Gastroesophageal sphincter (tissue), 4 donors: ENCODE measurements around the gene OR7C2. TPM values are rescaled to one million over a fixed set of nuclear protein-coding genes. Genes with fewer than 3 reads are reported as not detected.
"Not testable (repeated sequence)": the region's sequence is repeated elsewhere in the genome, so short reads cannot be mapped to it uniquely, and the experiment has no call there.

Experiments used
- ATAC-seq: fragments of 150-250 bp; one replicate; pipeline ENCODE4 v1.9.1; 2016; ENCODE audit warnings: mild to moderate bottlenecking, moderate library complexity
- H3K27ac ChIP-seq, 4 donors: fragments of 200-600 bp; sonication (generic) in 3 of 4; 1 replicate in 3 of 4; 2 replicates in 1 of 4; pipeline ENCODE4 v1.5.1; 2016 to 2019
- H3K27me3 ChIP-seq: fragments of 200-600 bp; sonication (generic); one replicate; pipeline ENCODE4 v1.5.1; 2019
- H3K36me3 ChIP-seq, 2 donors: fragments of 200-600 bp; sonication (generic); one replicate each; pipeline ENCODE4 v1.5.1; 2019; ENCODE audit warnings: control low read depth in 1 of 2
- H3K4me1 ChIP-seq, 3 donors: fragments of 200-600 bp; sonication (generic); 1 replicate in 2 of 3; 2 replicates in 1 of 3; pipeline ENCODE4 v1.5.1; 2016 to 2019; ENCODE audit warnings: control low read depth in 2 of 3
- H3K4me3 ChIP-seq, 2 donors: fragments of 200-600 bp; sonication (generic); one replicate each; pipeline ENCODE4 v1.5.1; 2019; ENCODE audit warnings: mild to moderate bottlenecking in 1 of 2, moderate library complexity in 1 of 2
- H3K9me3 ChIP-seq, 3 donors: fragments of 200-600 bp; sonication (generic); one replicate each; pipeline ENCODE4 v1.5.1; 2017 to 2019; ENCODE audit warnings: control low read depth in 2 of 3
- EP300 ChIP-seq: sonication (generic); formaldehyde crosslinking; IDR thresholded peaks from one replicate; pipeline ENCODE4 v1.6.1; 2017; ENCODE audit warnings: antibody characterized with exemption, mild to moderate bottlenecking
- POLR2A ChIP-seq, 2 donors: fragments of 450-650 bp; IDR thresholded peaks; one replicate each; pipeline ENCODE4 v1.6.1; 2017; ENCODE audit warnings: antibody characterized with exemption in 2 of 2, mild to moderate bottlenecking in 2 of 2, moderate library complexity in 1 of 2
- POLR2AphosphoS5 ChIP-seq: sonication (generic); formaldehyde crosslinking; IDR thresholded peaks from one replicate; pipeline ENCODE4 v1.6.1; 2017; ENCODE audit warnings: antibody characterized with exemption
- WGBS, 2 donors: methylation state at CpG; one replicate each; pipeline ENCODE4 v1.1.5; 2018; ENCODE audit warnings: low coverage in 1 of 2; 5-methylcytosine and 5-hydroxymethylcytosine counted together
- total RNA-seq, 4 donors: library from RNA; depleted of rRNA; stranded (reverse); fragments of >200 nt; gene quantifications; one replicate each; pipeline ENCODE4 v1.1.0, GENCODE V29; 2016
- TF ChIP-seq, protein P1 (sequence below), 4 experiments: fragments of 200-600 bp in 2 of 4; fragments of 450-650 bp in 2 of 4; sonication (generic) in 1 of 4; IDR thresholded peaks; one replicate each; pipeline ENCODE4 v1.5.1; 2017 to 2019; ENCODE audit warnings: antibody characterized with exemption in 4 of 4, mild to moderate bottlenecking in 2 of 4, moderate library complexity in 2 of 4

Gene OR7C2
- total RNA-seq, 4 donors from 2014 or later = not detected

DNA sequence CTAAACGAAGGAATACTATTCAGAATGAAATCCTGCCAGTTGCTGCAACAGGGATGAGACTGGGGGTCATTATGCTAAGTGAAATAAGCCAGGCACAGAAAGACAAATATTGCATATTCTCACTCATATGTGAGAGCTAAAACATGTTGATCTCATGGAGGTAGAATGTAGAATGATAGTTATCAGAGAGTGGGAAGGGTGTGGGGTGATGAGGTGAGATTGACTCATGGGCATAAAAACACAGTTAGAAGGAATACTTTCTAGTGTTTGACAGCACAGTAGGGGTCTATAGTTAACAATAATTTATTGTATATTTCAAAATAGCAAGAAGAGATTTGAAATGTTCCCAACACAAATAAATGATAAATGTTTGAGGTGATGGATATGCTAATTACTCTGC is 7.8 kb upstream of the OR7C2 start:
- 38 to 64% methylated on average over 1 of the region's 1 CpG for WGBS, 2 donors
- Histone ChIP-seq H3K9me3 (peaks cover 0 to 8% (median 0%) of the 10 kb centered on the region in 3 donors), H3K4me3 (no peak overlapping the region), H3K4me1 (no peaks in the 10 kb centered on the region), H3K27me3 (peaks cover 18% of the 10 kb centered on the region), H3K36me3 (no peaks in the 10 kb centered on the region), H3K27ac (no peak overlapping the region)
- TF ChIP-seq, protein P1, sequence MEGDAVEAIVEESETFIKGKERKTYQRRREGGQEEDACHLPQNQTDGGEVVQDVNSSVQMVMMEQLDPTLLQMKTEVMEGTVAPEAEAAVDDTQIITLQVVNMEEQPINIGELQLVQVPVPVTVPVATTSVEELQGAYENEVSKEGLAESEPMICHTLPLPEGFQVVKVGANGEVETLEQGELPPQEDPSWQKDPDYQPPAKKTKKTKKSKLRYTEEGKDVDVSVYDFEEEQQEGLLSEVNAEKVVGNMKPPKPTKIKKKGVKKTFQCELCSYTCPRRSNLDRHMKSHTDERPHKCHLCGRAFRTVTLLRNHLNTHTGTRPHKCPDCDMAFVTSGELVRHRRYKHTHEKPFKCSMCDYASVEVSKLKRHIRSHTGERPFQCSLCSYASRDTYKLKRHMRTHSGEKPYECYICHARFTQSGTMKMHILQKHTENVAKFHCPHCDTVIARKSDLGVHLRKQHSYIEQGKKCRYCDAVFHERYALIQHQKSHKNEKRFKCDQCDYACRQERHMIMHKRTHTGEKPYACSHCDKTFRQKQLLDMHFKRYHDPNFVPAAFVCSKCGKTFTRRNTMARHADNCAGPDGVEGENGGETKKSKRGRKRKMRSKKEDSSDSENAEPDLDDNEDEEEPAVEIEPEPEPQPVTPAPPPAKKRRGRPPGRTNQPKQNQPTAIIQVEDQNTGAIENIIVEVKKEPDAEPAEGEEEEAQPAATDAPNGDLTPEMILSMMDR (IDR thresholded peaks at IDR 0.05) = no peak
- TF ChIP-seq POLR2AphosphoS5 (no peak), POLR2A (IDR thresholded peaks at IDR 0.05) (no peak), EP300 (no peak)
- ATAC-seq = no peak

DNA sequence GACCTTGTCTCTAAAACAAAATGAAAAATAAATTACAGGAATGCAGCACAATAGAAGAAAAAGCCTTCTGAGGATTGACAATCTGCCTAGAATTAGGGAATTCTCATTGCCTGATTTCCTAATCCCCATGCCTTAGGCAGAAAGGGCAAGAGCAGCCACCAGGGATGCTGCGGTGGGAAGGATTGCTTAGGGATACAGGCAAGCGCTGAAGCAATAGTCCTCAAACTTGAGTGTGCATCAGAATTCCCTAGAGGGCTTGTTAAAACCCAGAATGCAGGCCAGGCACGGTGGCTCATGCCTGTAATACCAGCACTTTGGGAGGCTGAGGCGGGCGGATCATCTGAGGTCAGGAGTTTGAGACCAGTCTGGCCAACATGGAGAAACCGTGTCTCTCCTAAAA is 1.0 kb upstream of the OR7C2 start:
- no peak for ATAC-seq
- H3K4me3 ChIP-seq = no peak overlapping the region
- 81 to 100% methylated on average over 2 to 3 of the region's 6 CpGs for WGBS, 2 donors
- peaks cover 9% of the 10 kb centered on the region for H3K27me3 ChIP-seq
- H3K4me1 ChIP-seq = no peaks in the 10 kb centered on the region
- no peak overlapping the region for H3K27ac ChIP-seq
- H3K9me3 ChIP-seq = no peaks in the 10 kb centered on the region
- H3K36me3 ChIP-seq = no peaks in the 10 kb centered on the region
- TF ChIP-seq POLR2AphosphoS5 = no peak
- TF ChIP-seq EP300 = no peak
- TF ChIP-seq, protein P1 (IDR thresholded peaks at IDR 0.05) = no peak
- no peak for TF ChIP-seq POLR2A (IDR thresholded peaks at IDR 0.05)

DNA sequence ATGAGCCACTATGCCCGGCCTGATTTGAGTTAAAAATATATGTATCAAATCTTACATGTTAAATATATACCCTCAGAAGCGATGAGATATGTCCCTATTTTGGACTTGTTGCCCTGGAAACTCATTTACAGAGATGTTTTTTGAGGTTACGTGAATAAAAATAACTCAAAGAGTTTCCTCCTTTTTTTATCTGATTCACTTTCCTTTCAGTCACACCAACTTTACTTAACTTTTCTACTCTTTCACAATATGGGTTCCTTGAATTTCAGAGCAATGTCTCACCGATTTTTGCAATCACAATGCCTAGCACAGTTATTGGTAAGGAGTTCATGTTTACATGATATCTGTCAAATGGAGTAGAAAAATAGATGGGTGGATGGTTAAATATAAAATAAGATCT is 2.3 kb downstream of the OR7C2 start:
- TF ChIP-seq EP300 (no peak), POLR2A (IDR thresholded peaks at IDR 0.05) (no peak), POLR2AphosphoS5 (no peak)
- TF ChIP-seq, protein P1 (IDR thresholded peaks at IDR 0.05) = no peak
- H3K27ac ChIP-seq = no peak overlapping the region
- H3K36me3 ChIP-seq = no peaks in the 10 kb centered on the region
- no peaks in the 10 kb centered on the region for H3K4me1 ChIP-seq
- 50 to 70% methylated on average over 3 to 4 of the region's 4 CpGs for WGBS, 2 donors
- ATAC-seq = no peak
- H3K9me3 ChIP-seq = no peaks in the 10 kb centered on the region
- no peak overlapping the region for H3K4me3 ChIP-seq
- H3K27me3 ChIP-seq = peaks cover 18% of the 10 kb centered on the region

DNA sequence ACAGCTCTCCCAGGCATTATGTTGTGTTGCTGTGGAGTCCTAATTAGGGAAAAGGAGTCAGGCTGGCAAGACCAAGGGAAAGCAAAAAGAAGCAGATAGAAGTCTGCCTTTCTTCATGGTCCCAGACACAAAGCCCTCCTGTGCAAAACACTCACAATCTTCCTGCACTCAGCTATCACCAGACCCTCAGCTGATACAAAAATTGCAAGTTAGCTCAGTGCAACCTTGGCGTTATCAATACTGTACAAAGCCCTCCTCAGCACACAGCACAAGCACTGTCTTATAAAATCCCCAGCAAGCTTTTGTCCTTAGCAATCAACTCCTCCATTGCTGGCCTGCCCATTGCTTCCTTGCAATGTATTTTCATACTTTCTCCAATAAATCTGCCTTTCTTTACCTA is 3.2 kb downstream of the OR7C2 start:
- H3K27me3 ChIP-seq = peaks cover 22% of the 10 kb centered on the region
- WGBS, 2 donors = 64 to 100% methylated on average over 1 of the region's 1 CpG
- ATAC-seq = no peak
- H3K4me1 ChIP-seq = no peaks in the 10 kb centered on the region
- TF ChIP-seq, protein P1 (IDR thresholded peaks at IDR 0.05) = no peak
- TF ChIP-seq POLR2A (IDR thresholded peaks at IDR 0.05) (no peak), EP300 (no peak), POLR2AphosphoS5 (no peak)
- H3K4me3 ChIP-seq = no peak overlapping the region
- no peaks in the 10 kb centered on the region for H3K36me3 ChIP-seq
- H3K9me3 ChIP-seq = no peaks in the 10 kb centered on the region
- H3K27ac ChIP-seq = no peak overlapping the region

DNA sequence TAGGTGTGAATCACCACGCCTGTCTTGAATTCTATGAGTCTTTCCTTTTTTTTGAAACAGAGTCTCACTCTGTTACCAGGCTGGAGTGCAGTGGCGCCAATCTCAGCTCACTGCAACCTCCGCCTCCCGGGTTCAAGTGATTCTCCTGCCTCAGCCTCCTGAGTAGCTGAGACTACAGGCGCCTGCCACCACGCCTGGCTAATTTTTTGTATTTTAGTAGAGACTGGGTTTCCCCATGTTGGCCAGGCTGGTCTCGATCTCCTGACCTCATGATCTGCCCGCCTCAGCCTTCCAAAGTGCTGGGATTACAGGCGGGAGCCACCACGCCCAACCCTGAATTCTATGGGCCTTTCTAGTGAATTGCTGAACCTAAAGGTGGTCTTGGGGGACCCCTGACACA is 8.1 kb downstream of the OR7C2 start:
- peaks cover 40% of the 10 kb centered on the region for H3K27me3 ChIP-seq
- not testable (repeated sequence) for H3K4me1 ChIP-seq, H3K4me3 ChIP-seq, H3K9me3 ChIP-seq, H3K27ac ChIP-seq, H3K36me3 ChIP-seq, ATAC-seq
- WGBS, 2 donors = 60 to 77% methylated on average over 2 to 10 of the region's 10 CpGs
